H9 (cell line): ENCODE results near the gene DCP1A. TPM values are rescaled to one million over a fixed set of nuclear protein-coding genes. Genes with fewer than 3 reads are reported as not detected.
A peak's percentile ranks its signal among the peaks of the same experiment; 100 is the strongest.

Experiments used
- DNase-seq: peaks from one replicate; pipeline ENCODE4 v3.0.0-alpha.2; 2017
- H2AFZ ChIP-seq: one replicate; pipeline ENCODE4 v1.6.1; 2013; ENCODE audit warnings: mild to moderate bottlenecking, low read length, control low read depth, moderate library complexity
- H2AK5ac ChIP-seq: 2 replicates; pipeline ENCODE4 v1.6.1; 2013; ENCODE audit warnings: low read length, control low read depth, mixed read lengths; ENCODE audit not compliant: insufficient read length
- H2BK120ac ChIP-seq: one replicate; pipeline ENCODE4 v1.6.1; 2013; ENCODE audit warnings: low read depth, mild to moderate bottlenecking, low read length, control low read depth, inconsistent platforms; ENCODE audit not compliant: poor library complexity, severe bottlenecking
- H2BK12ac ChIP-seq: 2 replicates; pipeline ENCODE4 v1.6.1; 2013; ENCODE audit warnings: low read length, control low read depth, mixed read lengths, low read depth; ENCODE audit not compliant: insufficient read length
- H2BK15ac ChIP-seq: 2 replicates; pipeline ENCODE4 v1.6.1; 2013; ENCODE audit warnings: low read depth, low read length, control low read depth
- H2BK20ac ChIP-seq: one replicate; pipeline ENCODE4 v1.6.1; 2013; ENCODE audit warnings: low read depth, mild to moderate bottlenecking, low read length, control low read depth, inconsistent platforms; ENCODE audit not compliant: poor library complexity, severe bottlenecking
- H2BK5ac ChIP-seq: 2 replicates; pipeline ENCODE4 v1.6.1; 2013; ENCODE audit warnings: low read length, control low read depth, mixed read lengths; ENCODE audit not compliant: insufficient read length
- H3K14ac ChIP-seq: 2 replicates; pipeline ENCODE4 v1.6.1; 2013; ENCODE audit warnings: low read length, control low read depth; ENCODE audit not compliant: insufficient read depth
- H3K18ac ChIP-seq: 2 replicates; pipeline ENCODE4 v1.6.1; 2013; ENCODE audit warnings: low read depth, mild to moderate bottlenecking, mixed read lengths, low read length, control low read depth; ENCODE audit not compliant: insufficient read length
- H3K23ac ChIP-seq: 2 replicates; pipeline ENCODE4 v1.6.1; 2013; ENCODE audit warnings: low read length, control low read depth, mixed read lengths, low read depth; ENCODE audit not compliant: insufficient read length
- H3K23me2 ChIP-seq: 2 replicates; pipeline ENCODE4 v1.6.1; 2013; ENCODE audit warnings: low read depth, mild to moderate bottlenecking, mixed read lengths, low read length, control low read depth; ENCODE audit not compliant: insufficient read length, poor library complexity, severe bottlenecking
- H3K27ac ChIP-seq: 2 replicates; pipeline ENCODE4 v1.5.1; 2013; ENCODE audit warnings: low read length, control low read depth, mixed read lengths, low read depth; ENCODE audit not compliant: insufficient read length
- H3K27me3 ChIP-seq: 2 replicates; pipeline ENCODE4 v1.6.1; 2013; ENCODE audit warnings: low read length, control low read depth, inconsistent platforms; ENCODE audit not compliant: insufficient read depth
- H3K4ac ChIP-seq: 2 replicates; pipeline ENCODE4 v1.6.1; 2013; ENCODE audit warnings: low read depth, mild to moderate bottlenecking, control low read depth, inconsistent platforms, low read length, moderate library complexity
- H3K4me1 ChIP-seq: 2 replicates; pipeline ENCODE4 v1.6.1; 2013; ENCODE audit warnings: low read length, control low read depth, inconsistent platforms; ENCODE audit not compliant: insufficient read depth
- H3K4me2 ChIP-seq: 2 replicates; pipeline ENCODE4 v1.6.1; 2013; ENCODE audit warnings: low read length, control low read depth, mixed read lengths; ENCODE audit not compliant: insufficient read length, insufficient read depth
- H3K56ac ChIP-seq: 2 replicates; pipeline ENCODE4 v1.6.1; 2013; ENCODE audit warnings: low read depth, mild to moderate bottlenecking, mixed read lengths, low read length, control low read depth; ENCODE audit not compliant: insufficient read length
- H3K79me1 ChIP-seq: 2 replicates; pipeline ENCODE4 v1.6.1; 2013; ENCODE audit warnings: low read depth, mild to moderate bottlenecking, moderate library complexity, low read length, control low read depth, inconsistent platforms; ENCODE audit not compliant: insufficient read depth, poor library complexity, severe bottlenecking
- H3K79me2 ChIP-seq: 2 replicates; pipeline ENCODE4 v1.6.1; 2013; ENCODE audit warnings: low read length, control low read depth, inconsistent platforms; ENCODE audit not compliant: insufficient read depth
- H3K9ac ChIP-seq: 2 replicates; pipeline ENCODE4 v1.6.1; 2013; ENCODE audit warnings: low read length, control low read depth, mixed read lengths; ENCODE audit not compliant: insufficient read length; ENCODE audit errors: extremely low read depth
- H3K9me3 ChIP-seq: one replicate; pipeline ENCODE4 v1.6.1; 2013; ENCODE audit warnings: low read depth, low read length, inconsistent platforms; ENCODE audit not compliant: control insufficient read depth
- H3T11ph ChIP-seq: one replicate; pipeline ENCODE4 v1.6.1; 2013; ENCODE audit warnings: mild to moderate bottlenecking, low read length, control low read depth, inconsistent platforms
- H4K20me1 ChIP-seq: one replicate; pipeline ENCODE4 v1.6.1; 2013; ENCODE audit not compliant: control insufficient read depth, insufficient read length, insufficient read depth
- H4K5ac ChIP-seq: 2 replicates; pipeline ENCODE4 v1.6.1; 2013; ENCODE audit warnings: low read depth, mild to moderate bottlenecking, mixed read lengths, low read length, control low read depth; ENCODE audit not compliant: insufficient read length
- H4K8ac ChIP-seq: replicated peaks from 2 replicates; pipeline ENCODE4 v1.6.1; 2013; ENCODE audit warnings: low read length, control low read depth, mixed read lengths, low read depth; ENCODE audit not compliant: insufficient read length
- H4K91ac ChIP-seq: 2 replicates; pipeline ENCODE4 v1.6.1; 2013; ENCODE audit warnings: low read depth, mild to moderate bottlenecking, moderate library complexity, mixed read lengths, low read length, control low read depth; ENCODE audit not compliant: insufficient read length
- H3K27ac Mint-ChIP-seq, 3 experiments: 2 replicates in 2 of 3; 3 replicates in 1 of 3; pipeline ENCODE4 v1.8.0; 2020 to 2021; ENCODE audit warnings: mixed read lengths in 3 of 3, mild to moderate bottlenecking in 1 of 3, moderate library complexity in 1 of 3
- H3K27me3 Mint-ChIP-seq: 2 replicates; pipeline ENCODE4 v1.8.0; 2021; ENCODE audit warnings: low read depth, mild to moderate bottlenecking, moderate library complexity, mixed read lengths
- H3K36me3 Mint-ChIP-seq, 3 experiments: 2 replicates in 2 of 3; 3 replicates in 1 of 3; pipeline ENCODE4 v1.8.0; 2020 to 2021; ENCODE audit warnings: low read depth in 3 of 3, mixed read lengths in 3 of 3; ENCODE audit not compliant: insufficient read depth in 1 of 3
- H3K4me1 Mint-ChIP-seq, 2 experiments: 2 replicates each; pipeline ENCODE4 v1.8.0; 2020; ENCODE audit warnings: mixed read lengths in 2 of 2
- H3K4me3 Mint-ChIP-seq, 2 experiments: 2 replicates in 1 of 2; 3 replicates in 1 of 2; pipeline ENCODE4 v1.8.0; 2020 to 2021; ENCODE audit warnings: mild to moderate bottlenecking in 2 of 2, mixed read lengths in 2 of 2, moderate library complexity in 1 of 2
- H3K9me3 Mint-ChIP-seq, 2 experiments: 2 replicates in 1 of 2; 3 replicates in 1 of 2; pipeline ENCODE4 v1.8.0; 2020; ENCODE audit warnings: mild to moderate bottlenecking in 2 of 2, mixed read lengths in 2 of 2, moderate library complexity in 1 of 2
- WGBS: extraction: QIAGEN DNeasy Blood & Tissue Kit; methylation state at CpG from one replicate; pipeline ENCODE4 v1.1.7; 2013; ENCODE audit warnings: missing lambda C conversion rate, low lambda C conversion rate, mixed read lengths; ENCODE audit not compliant: insufficient read length; ENCODE audit errors: extremely low coverage; 5-methylcytosine and 5-hydroxymethylcytosine counted together
- total RNA-seq: library from RNA; stranded (reverse); gene quantifications from 2 replicates; pipeline ENCODE4 v1.2.1, GENCODE V29; 2021
- TF ChIP-seq, protein P1 (sequence below): fragments of 200-600 bp; sonication (generic); conservative IDR thresholded peaks from 3 replicates; pipeline ENCODE4 v1.8.0; 2021; ENCODE audit warnings: antibody characterized with exemption, mild to moderate bottlenecking

DCP1A gene
- total RNA-seq, 1 experiment from 2014 or later: 17.8 TPM

DNA sequence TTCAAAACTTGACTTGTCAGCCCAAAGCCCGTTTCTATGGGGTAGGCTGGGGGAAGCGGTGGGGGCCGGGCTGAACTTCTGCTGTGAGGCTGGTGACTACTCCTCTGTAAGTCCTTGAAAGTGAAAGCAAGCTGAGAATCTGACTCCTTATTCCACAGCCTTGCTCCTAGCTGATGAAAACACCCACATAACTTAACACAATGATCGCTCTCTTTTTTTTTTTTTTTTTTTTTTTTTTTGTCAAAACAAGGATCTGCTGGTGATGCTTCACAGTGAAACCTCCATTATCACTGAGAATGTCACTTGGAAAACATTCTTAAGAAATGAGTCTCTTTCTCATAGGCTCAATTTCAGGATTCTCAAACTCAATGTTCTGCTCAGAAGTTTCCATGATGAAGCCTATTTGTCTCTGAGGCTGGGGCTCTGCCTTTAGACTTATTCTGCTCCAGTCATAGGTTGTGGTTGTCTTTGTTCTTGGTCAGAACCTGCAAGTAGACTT lies 60.2 kb downstream of the DCP1A start:
- Histone ChIP-seq H4K5ac (no peak overlapping the region), H2AFZ (no peak overlapping the region), H3K27ac (peak overlapping the region; percentile 84), H2BK5ac (no peak overlapping the region), H3K18ac (no peak overlapping the region), H2BK12ac (no peak overlapping the region), H3K14ac (no peak overlapping the region), H4K20me1 (no peaks in the 10 kb centered on the region), H3K79me2 (no peaks in the 10 kb centered on the region), H3K27me3 (no peaks in the 10 kb centered on the region), H2AK5ac (no peak overlapping the region), H3K23me2 (peaks cover 4% of the 10 kb centered on the region), H3K23ac (no peak overlapping the region), H3K79me1 (no peaks in the 10 kb centered on the region), H3K9ac (no peak overlapping the region), H2BK15ac (no peak overlapping the region), H4K8ac (no peak overlapping the region), H3T11ph (no peak overlapping the region), H2BK120ac (no peak overlapping the region), H3K4ac (no peak overlapping the region), H2BK20ac (no peak overlapping the region), H3K4me1 (peaks cover 3% of the 10 kb centered on the region), H3K9me3 (no peaks in the 10 kb centered on the region), H3K56ac (no peak overlapping the region), H3K4me2 (peak overlapping the region; percentile 75), H4K91ac (no peak overlapping the region)
- no CpG with 5 or more reads among the region's 4 CpGs for whole genome bisulfite sequencing
- TF ChIP-seq, protein P1, sequence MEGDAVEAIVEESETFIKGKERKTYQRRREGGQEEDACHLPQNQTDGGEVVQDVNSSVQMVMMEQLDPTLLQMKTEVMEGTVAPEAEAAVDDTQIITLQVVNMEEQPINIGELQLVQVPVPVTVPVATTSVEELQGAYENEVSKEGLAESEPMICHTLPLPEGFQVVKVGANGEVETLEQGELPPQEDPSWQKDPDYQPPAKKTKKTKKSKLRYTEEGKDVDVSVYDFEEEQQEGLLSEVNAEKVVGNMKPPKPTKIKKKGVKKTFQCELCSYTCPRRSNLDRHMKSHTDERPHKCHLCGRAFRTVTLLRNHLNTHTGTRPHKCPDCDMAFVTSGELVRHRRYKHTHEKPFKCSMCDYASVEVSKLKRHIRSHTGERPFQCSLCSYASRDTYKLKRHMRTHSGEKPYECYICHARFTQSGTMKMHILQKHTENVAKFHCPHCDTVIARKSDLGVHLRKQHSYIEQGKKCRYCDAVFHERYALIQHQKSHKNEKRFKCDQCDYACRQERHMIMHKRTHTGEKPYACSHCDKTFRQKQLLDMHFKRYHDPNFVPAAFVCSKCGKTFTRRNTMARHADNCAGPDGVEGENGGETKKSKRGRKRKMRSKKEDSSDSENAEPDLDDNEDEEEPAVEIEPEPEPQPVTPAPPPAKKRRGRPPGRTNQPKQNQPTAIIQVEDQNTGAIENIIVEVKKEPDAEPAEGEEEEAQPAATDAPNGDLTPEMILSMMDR: no peak
- Mint-ChIP-seq H3K36me3 (peaks cover 5 to 27% (median 27%) of the 10 kb centered on the region in 3 experiments; a peak in 6 of 7 replicates), H3K27ac (peak overlapping the region; percentile 92 to 99 (median 98)), H3K4me3 (peak overlapping the region; percentile 44 to 74), H3K27me3 (no peaks in the 10 kb centered on the region), H3K9me3 (no peaks in the 10 kb centered on the region), H3K4me1 (peaks cover 44 to 58% of the 10 kb centered on the region in 2 experiments)
- DNase-seq: peak; percentile 73
